Smooth muscle cell (in vitro differentiated cells): Measurements from ENCODE around the gene GLI1. TPM values are rescaled to one million over a fixed set of nuclear protein-coding genes. Genes with fewer than 3 reads are reported as not detected.

Experiments
- DNase-seq: peaks from one replicate; lab custom pipeline; 2025; ENCODE audit not compliant: unreplicated experiment; lab: John Stamatoyannopoulos, UW
- H2AFZ ChIP-seq: fragments of 200-600 bp; sonication (generic); 2 replicates; pipeline ENCODE4 v1.6.0; 2016; ENCODE audit warnings: antibody characterized with exemption, low read depth, mild to moderate bottlenecking
- H3F3A ChIP-seq: fragments of 200-600 bp; sonication (generic); 2 replicates; pipeline ENCODE4 v1.6.0; 2017; ENCODE audit warnings: antibody characterized with exemption, low read depth
- H3K27ac ChIP-seq: fragments of 200-600 bp; sonication (generic); 2 replicates; pipeline ENCODE4 v1.5.1; 2016; ENCODE audit warnings: low read depth, mild to moderate bottlenecking
- H3K27me3 ChIP-seq: fragments of 200-600 bp; sonication (generic); 2 replicates; pipeline ENCODE4 v1.6.1; 2016; ENCODE audit warnings: low read depth, mild to moderate bottlenecking
- H3K36me3 ChIP-seq: fragments of 200-600 bp; sonication (generic); 2 replicates; pipeline ENCODE4 v1.5.1; 2016; ENCODE audit warnings: low read depth
- H3K4me1 ChIP-seq: fragments of 200-600 bp; sonication (generic); 2 replicates; pipeline ENCODE4 v1.5.1; 2016; ENCODE audit warnings: low read depth
- H3K4me2 ChIP-seq: fragments of 200-600 bp; sonication (generic); 2 replicates; pipeline ENCODE4 v1.6.0; 2016; ENCODE audit warnings: mild to moderate bottlenecking
- H3K4me3 ChIP-seq: fragments of 200-600 bp; sonication (generic); 2 replicates; pipeline ENCODE4 v1.5.1; 2016; ENCODE audit warnings: mild to moderate bottlenecking
- H3K79me2 ChIP-seq: fragments of 200-600 bp; sonication (generic); 2 replicates; pipeline ENCODE4 v1.6.0; 2016; ENCODE audit warnings: low read depth, mild to moderate bottlenecking
- H3K9ac ChIP-seq: fragments of 200-600 bp; sonication (generic); 2 replicates; pipeline ENCODE4 v1.6.0; 2016; ENCODE audit warnings: low read depth
- H3K9me3 ChIP-seq: fragments of 200-600 bp; sonication (generic); replicated peaks from 2 replicates; pipeline ENCODE4 v1.5.1; 2016; ENCODE audit warnings: low read depth
- H4K20me1 ChIP-seq: fragments of 200-600 bp; sonication (generic); 2 replicates; pipeline ENCODE4 v1.6.0; 2016; ENCODE audit warnings: low read depth
- WGBS: methylation state at CpG from one replicate; pipeline ENCODE4 v1.1.7; 2016; ENCODE audit warnings: low lambda C conversion rate; 5-methylcytosine and 5-hydroxymethylcytosine counted together
- polyA plus RNA-seq: library from polyadenylated mRNA; unstranded; fragments of >200 nt; fragmentation: Nextera tagmentation; extraction: Ambion mirVana; gene quantifications from 2 replicates; pipeline ENCODE4 v1.2.1, GENCODE V29; 2016
- total RNA-seq: library from RNA; depleted of rRNA; stranded (reverse); fragments of >200 nt; gene quantifications from 2 replicates; pipeline ENCODE4 v1.2.3, GENCODE V29; 2014
- TF ChIP-seq, protein P1 (sequence below): fragments of 200-600 bp; sonication (generic); IDR thresholded peaks from 2 replicates; pipeline ENCODE4 v1.5.1; 2017; ENCODE audit warnings: borderline replicate concordance, mild to moderate bottlenecking, antibody characterized with exemption; ENCODE audit not compliant: insufficient read depth, poor library complexity, severe bottlenecking

GLI1 gene
- total and polyA plus RNA-seq, 2 experiments from 2014 or later: 0.50 to 1.4 TPM

DNA sequence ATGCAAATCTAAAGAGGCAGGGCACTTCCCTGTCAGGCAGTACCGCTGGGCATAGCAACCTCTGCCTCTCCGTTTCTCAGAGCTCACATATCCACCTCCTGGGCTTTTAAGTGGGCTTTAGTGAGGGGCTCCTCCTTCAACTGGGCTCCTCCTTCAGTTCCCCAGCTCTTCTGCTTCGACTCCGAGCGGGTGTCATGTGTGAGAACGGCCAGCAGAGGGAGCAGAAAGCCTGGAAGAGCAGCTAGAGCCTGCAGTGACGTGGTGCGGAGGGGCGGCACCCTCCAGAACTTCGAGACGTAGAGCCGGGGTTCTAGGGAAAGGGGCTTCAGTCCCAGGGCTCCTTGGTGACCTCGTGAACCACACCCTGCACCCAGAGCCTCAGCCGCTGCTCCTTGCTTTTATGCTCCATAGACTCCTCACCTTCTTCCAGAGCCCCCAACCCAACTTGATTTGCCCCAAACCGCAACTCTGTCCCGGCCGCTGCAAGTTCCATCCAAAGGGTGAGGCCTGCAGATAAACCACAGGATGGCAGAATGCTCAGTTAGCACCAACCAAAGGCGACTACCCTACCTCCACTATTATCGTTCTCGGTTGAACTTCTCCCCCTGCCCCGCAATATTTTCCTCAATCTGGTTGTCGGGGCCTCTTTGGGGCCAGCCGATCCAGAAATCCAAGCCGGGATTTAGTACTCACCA lies 383 bp upstream of the GLI1 start:
- no peaks in the 10 kb centered on the region for H3K9me3 ChIP-seq
- H3K79me2 ChIP-seq: peaks cover 10% of the 10 kb centered on the region
- peaks cover 23% of the 10 kb centered on the region for H3K4me1 ChIP-seq
- no peaks in the 10 kb centered on the region for H3K27me3 ChIP-seq
- DNase-seq: peak; percentile 81
- peak overlapping the region; percentile 73 for H3K4me3 ChIP-seq
- WGBS: 2% methylated on average over 24 of the region's 24 CpGs
- H3F3A ChIP-seq: peaks cover 10% of the 10 kb centered on the region
- TF ChIP-seq, protein P1, sequence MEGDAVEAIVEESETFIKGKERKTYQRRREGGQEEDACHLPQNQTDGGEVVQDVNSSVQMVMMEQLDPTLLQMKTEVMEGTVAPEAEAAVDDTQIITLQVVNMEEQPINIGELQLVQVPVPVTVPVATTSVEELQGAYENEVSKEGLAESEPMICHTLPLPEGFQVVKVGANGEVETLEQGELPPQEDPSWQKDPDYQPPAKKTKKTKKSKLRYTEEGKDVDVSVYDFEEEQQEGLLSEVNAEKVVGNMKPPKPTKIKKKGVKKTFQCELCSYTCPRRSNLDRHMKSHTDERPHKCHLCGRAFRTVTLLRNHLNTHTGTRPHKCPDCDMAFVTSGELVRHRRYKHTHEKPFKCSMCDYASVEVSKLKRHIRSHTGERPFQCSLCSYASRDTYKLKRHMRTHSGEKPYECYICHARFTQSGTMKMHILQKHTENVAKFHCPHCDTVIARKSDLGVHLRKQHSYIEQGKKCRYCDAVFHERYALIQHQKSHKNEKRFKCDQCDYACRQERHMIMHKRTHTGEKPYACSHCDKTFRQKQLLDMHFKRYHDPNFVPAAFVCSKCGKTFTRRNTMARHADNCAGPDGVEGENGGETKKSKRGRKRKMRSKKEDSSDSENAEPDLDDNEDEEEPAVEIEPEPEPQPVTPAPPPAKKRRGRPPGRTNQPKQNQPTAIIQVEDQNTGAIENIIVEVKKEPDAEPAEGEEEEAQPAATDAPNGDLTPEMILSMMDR: peak; percentile 85
- H3K27ac ChIP-seq: peak overlapping the region; percentile 89
- no peaks in the 10 kb centered on the region for H4K20me1 ChIP-seq
- H3K36me3 ChIP-seq: no peaks in the 10 kb centered on the region
- peak overlapping the region; percentile 84 for H2AFZ ChIP-seq
- H3K9ac ChIP-seq: peak overlapping the region; percentile 66
- H3K4me2 ChIP-seq: peak overlapping the region; percentile 100

DNA sequence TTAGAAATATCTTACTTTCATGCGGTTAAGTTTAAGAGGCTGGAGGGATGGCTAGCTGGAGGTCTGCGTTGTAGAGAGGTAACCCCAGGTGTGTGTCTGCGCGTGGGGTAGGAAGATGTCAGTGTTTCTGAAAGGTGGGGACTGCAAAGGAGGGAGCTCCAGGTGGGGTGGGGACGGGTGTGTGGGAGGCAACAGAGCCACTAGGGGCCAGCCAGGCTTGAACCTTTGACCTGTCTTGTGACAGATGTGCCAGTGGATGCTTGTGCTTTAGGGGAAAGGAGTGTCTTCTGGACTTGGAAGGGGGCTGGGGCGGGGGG lies 841 bp downstream of the GLI1 start:
- DNase-seq: no peak
- no peaks in the 10 kb centered on the region for H3K36me3 ChIP-seq
- H3K4me3 ChIP-seq: peak overlapping the region; percentile 73
- TF ChIP-seq, protein P1: no peak
- H2AFZ ChIP-seq: no peak overlapping the region
- 3% methylated on average over 6 of the region's 6 CpGs for WGBS
- H3K27me3 ChIP-seq: no peaks in the 10 kb centered on the region
- H3K9me3 ChIP-seq: no peaks in the 10 kb centered on the region
- peaks cover 14% of the 10 kb centered on the region for H3K4me1 ChIP-seq
- H4K20me1 ChIP-seq: no peaks in the 10 kb centered on the region
- H3K4me2 ChIP-seq: peak overlapping the region; percentile 100
- no peak overlapping the region for H3K27ac ChIP-seq
- no peak overlapping the region for H3K9ac ChIP-seq
- H3F3A ChIP-seq: peaks cover 10% of the 10 kb centered on the region
- H3K79me2 ChIP-seq: peaks cover 10% of the 10 kb centered on the region

DNA sequence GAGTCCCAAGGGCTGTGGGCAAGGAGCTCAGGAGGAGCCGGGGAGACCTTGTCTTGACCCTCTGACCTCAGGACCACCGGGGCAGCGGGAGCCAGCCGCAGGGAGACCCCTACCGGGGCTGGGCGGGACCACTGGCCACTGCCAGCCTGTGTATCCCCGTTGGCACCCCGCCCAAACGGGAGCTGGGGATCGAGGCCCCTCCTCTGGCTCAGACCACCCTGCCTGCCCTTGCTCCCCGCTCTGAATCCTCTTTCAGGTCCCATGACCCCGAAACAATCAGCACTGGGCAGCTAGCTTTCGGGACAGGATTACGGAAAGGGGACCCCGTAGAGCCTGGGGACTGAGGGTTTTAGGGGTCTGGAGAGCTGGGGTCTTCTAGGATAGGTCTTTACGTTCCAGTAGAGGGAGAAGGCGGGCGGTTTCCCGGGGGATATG lies 1.3 kb downstream of the GLI1 start:
- Histone ChIP-seq H3K9ac (no peak overlapping the region), H3K4me2 (peak overlapping the region; percentile 100), H3K36me3 (no peaks in the 10 kb centered on the region), H3K4me1 (peaks cover 11% of the 10 kb centered on the region), H3K79me2 (peaks cover 10% of the 10 kb centered on the region), H2AFZ (no peak overlapping the region), H3K9me3 (no peaks in the 10 kb centered on the region), H3K27me3 (no peaks in the 10 kb centered on the region), H4K20me1 (no peaks in the 10 kb centered on the region), H3F3A (peaks cover 10% of the 10 kb centered on the region), H3K4me3 (peak overlapping the region; percentile 73), H3K27ac (no peak overlapping the region)
- under 1% methylated on average over 19 of the region's 19 CpGs for WGBS
- TF ChIP-seq, protein P1: no peak
- no peak for DNase-seq
